Activated CD4-positive, alpha-beta T cell treated with anti-CD3 and anti-CD28 coated beads, Interleukin-2, amount 10 ng/mL, durations not matched to agents 7 days and 5 days (primary cell): ENCODE results near the gene TBCE. TPM values are rescaled to one million over a fixed set of nuclear protein-coding genes. Genes with fewer than 3 reads are reported as not detected.
"Not testable (repeated sequence)": the region's sequence is repeated elsewhere in the genome, so short reads cannot be mapped to it uniquely, and the experiment has no call there.

Experiments
- CTCF ChIA-PET: fragments of 350-600 bp; sonication (Branson Sonifier 250); formaldehyde crosslinking; loops from one replicate; lab custom pipeline; 2021; ENCODE audit warnings: antibody characterized with exemption; lab: Charles Lee
- POLR2A ChIA-PET: fragments of 350-600 bp; sonication (Branson Sonifier 250); formaldehyde crosslinking; loops from one replicate; lab custom pipeline; 2021; ENCODE audit warnings: antibody characterized with exemption; lab: Charles Lee
- DNase-seq: peaks from one replicate; pipeline ENCODE4 v3.0.0-alpha.2; 2020
- H3K27ac Mint-ChIP-seq: one replicate; pipeline ENCODE4 v1.8.0; 2021; ENCODE audit warnings: mild to moderate bottlenecking, moderate library complexity, mixed read lengths
- H3K27me3 Mint-ChIP-seq: one replicate; pipeline ENCODE4 v1.8.0; 2021; ENCODE audit warnings: mixed read lengths
- H3K36me3 Mint-ChIP-seq: one replicate; pipeline ENCODE4 v1.8.0; 2021; ENCODE audit warnings: low read depth, mixed read lengths
- H3K4me1 Mint-ChIP-seq: one replicate; pipeline ENCODE4 v1.8.0; 2021; ENCODE audit warnings: mixed read lengths
- H3K4me3 Mint-ChIP-seq: one replicate; pipeline ENCODE4 v1.8.0; 2021; ENCODE audit warnings: mild to moderate bottlenecking, moderate library complexity, mixed read lengths
- H3K9me3 Mint-ChIP-seq: one replicate; pipeline ENCODE4 v1.8.0; 2021; ENCODE audit warnings: mixed read lengths
- total RNA-seq, 2 experiments: library from RNA; stranded (reverse); gene quantifications; one replicate each; pipeline ENCODE4 v1.2.3, GENCODE V29; 2021

Gene TBCE
- total RNA-seq, 2 experiments from 2014 or later, result 25.1 to 26.8 TPM

- no peak for DNase-seq
- Mint-ChIP-seq H3K4me3 (no peak overlapping the region), H3K36me3 (peaks cover 33% of the 10 kb centered on the region), H3K27me3 (no peaks in the 10 kb centered on the region), H3K27ac (no peak overlapping the region), H3K9me3 (no peaks in the 10 kb centered on the region), H3K4me1 (no peaks in the 10 kb centered on the region)
- ChIA-PET CTCF (interaction anchor here (1.1 to 1.3 kb wide), 3 partner anchors 17 to 28 kb away, joined by 3 read pairs; no protein-coding TSS in a partner anchor), POLR2A (no interaction called here)
Observed at GRCh38 chr1:235442788-235443429, 75.7 kb downstream of the TBCE start.

GRCh38 chr1:235448616-235449015 is 81.4 kb downstream of the TBCE start:
- Mint-ChIP-seq H3K4me1 (peaks cover 9% of the 10 kb centered on the region), H3K36me3 (peaks cover 44% of the 10 kb centered on the region), H3K4me3 (no peak overlapping the region), H3K9me3 (no peaks in the 10 kb centered on the region), H3K27me3 (no peaks in the 10 kb centered on the region), H3K27ac (no peak overlapping the region)
- POLR2A ChIA-PET, result no interaction called here
- CTCF ChIA-PET, result no interaction called here
- DNase-seq, result no peak

- no peak overlapping the region for H3K4me3 Mint-ChIP-seq
- no peaks in the 10 kb centered on the region for H3K27me3 Mint-ChIP-seq
- peaks cover 40% of the 10 kb centered on the region for H3K36me3 Mint-ChIP-seq
- POLR2A ChIA-PET, result no interaction called here
- H3K4me1 Mint-ChIP-seq, result peaks cover 9% of the 10 kb centered on the region
- peak overlapping the region; percentile 70 for H3K27ac Mint-ChIP-seq
- DNase-seq, result no peak
- no peaks in the 10 kb centered on the region for H3K9me3 Mint-ChIP-seq
- CTCF ChIA-PET, result interaction anchor here (1.3 kb wide), 1 partner anchor 31 kb away, joined by 4 read pairs; no protein-coding TSS in a partner anchor
Observed at GRCh38 chr1:235450433-235450832, 83.2 kb downstream of the TBCE start.

- no peak for DNase-seq
Observed at GRCh38 chr1:235450886-235451483, 83.8 kb downstream of the TBCE start.

GRCh38 chr1:235454021-235454420 is 86.8 kb downstream of the TBCE start:
- ChIA-PET CTCF (interaction anchor here (1.6 kb wide), 1 partner anchor 16 kb away, joined by 4 read pairs; no protein-coding TSS in a partner anchor), POLR2A (no interaction called here)
- DNase-seq, result no peak
- Mint-ChIP-seq H3K9me3 (no peaks in the 10 kb centered on the region), H3K4me3 (no peak overlapping the region), H3K27me3 (no peaks in the 10 kb centered on the region), H3K4me1 (peaks cover 9% of the 10 kb centered on the region), H3K36me3 (peaks cover 25% of the 10 kb centered on the region), H3K27ac (no peak overlapping the region)

More at GRCh38 chr1:235450886-235451483, 83.8 kb downstream of the TBCE start:
- CTCF ChIA-PET, result interaction anchor here (0.9 to 1.3 kb wide), 3 partner anchors 26 to 62 kb away, joined by 3 to 4 read pairs (median 3); no protein-coding TSS in a partner anchor
- POLR2A ChIA-PET, result no interaction called here
- Mint-ChIP-seq H3K4me3 (no peak overlapping the region), H3K4me1 (peaks cover 9% of the 10 kb centered on the region), H3K9me3 (no peaks in the 10 kb centered on the region), H3K36me3 (peaks cover 37% of the 10 kb centered on the region), H3K27me3 (no peaks in the 10 kb centered on the region), H3K27ac (no peak overlapping the region)

GRCh38 chr1:235455097-235455496 is 87.9 kb downstream of the TBCE start:
- ChIA-PET POLR2A (no interaction called here), CTCF (interaction anchor here (0.6 kb wide), 1 partner anchor 351 kb away, joined by 5 read pairs; no protein-coding TSS in a partner anchor)
- H3K9me3 Mint-ChIP-seq, result no peaks in the 10 kb centered on the region
- no peak overlapping the region for H3K4me3 Mint-ChIP-seq
- H3K27ac Mint-ChIP-seq, result no peak overlapping the region
- H3K4me1 Mint-ChIP-seq, result peaks cover 8% of the 10 kb centered on the region
- DNase-seq, result no peak
- no peaks in the 10 kb centered on the region for H3K27me3 Mint-ChIP-seq
- peaks cover 18% of the 10 kb centered on the region for H3K36me3 Mint-ChIP-seq

GRCh38 chr1:235455823-235456222 is 88.6 kb downstream of the TBCE start:
- Mint-ChIP-seq H3K4me3 (no peak overlapping the region), H3K36me3 (peaks cover 11% of the 10 kb centered on the region), H3K27me3 (no peaks in the 10 kb centered on the region), H3K9me3 (no peaks in the 10 kb centered on the region), H3K4me1 (peaks cover 1% of the 10 kb centered on the region), H3K27ac (no peak overlapping the region)
- ChIA-PET CTCF (no interaction called here), POLR2A (no interaction called here)
- no peak for DNase-seq

- H3K36me3 Mint-ChIP-seq, H3K27ac Mint-ChIP-seq, POLR2A ChIA-PET, DNase-seq, H3K9me3 Mint-ChIP-seq, H3K4me3 Mint-ChIP-seq, H3K27me3 Mint-ChIP-seq: not testable (repeated sequence)
- peaks cover 13% of the 10 kb centered on the region for H3K4me1 Mint-ChIP-seq
- CTCF ChIA-PET, result interaction anchor here (0.6 to 1.9 kb wide), 2 partner anchors 10 to 1100 kb away, joined by 4 to 5 read pairs; no protein-coding TSS in a partner anchor
Observed at GRCh38 chr1:235457856-235458255, 90.6 kb downstream of the TBCE start.

GRCh38 chr1:235460770-235461169 is 93.5 kb downstream of the TBCE start:
- Mint-ChIP-seq H3K4me3 (no peak overlapping the region), H3K4me1 (peaks cover 28% of the 10 kb centered on the region), H3K27me3 (no peaks in the 10 kb centered on the region), H3K9me3 (no peaks in the 10 kb centered on the region), H3K36me3 (peaks cover 5% of the 10 kb centered on the region), H3K27ac (no peak overlapping the region)
- ChIA-PET POLR2A (no interaction called here), CTCF (interaction anchor here (0.6 to 1.1 kb wide), 2 partner anchors 18 to 309 kb away, joined by 3 read pairs; no protein-coding TSS in a partner anchor)
- DNase-seq, result no peak

- ChIA-PET CTCF (interaction anchor here (0.6 kb wide), 2 partner anchors 25 to 829 kb away, joined by 3 to 4 read pairs; no protein-coding TSS in a partner anchor), POLR2A (no interaction called here)
- DNase-seq, result no peak
- Mint-ChIP-seq H3K27me3 (no peaks in the 10 kb centered on the region), H3K4me1 (peaks cover 28% of the 10 kb centered on the region), H3K36me3 (peaks cover 5% of the 10 kb centered on the region), H3K27ac (peak overlapping the region; percentile 82), H3K9me3 (no peaks in the 10 kb centered on the region), H3K4me3 (no peak overlapping the region)
Observed at GRCh38 chr1:235461954-235462353, 94.7 kb downstream of the TBCE start.

- DNase-seq, H3K36me3 Mint-ChIP-seq, H3K9me3 Mint-ChIP-seq, H3K4me3 Mint-ChIP-seq, H3K27me3 Mint-ChIP-seq, POLR2A ChIA-PET: not testable (repeated sequence)
- Mint-ChIP-seq H3K4me1 (peaks cover 28% of the 10 kb centered on the region), H3K27ac (peak overlapping the region; percentile 57)
- CTCF ChIA-PET, result interaction anchor here (0.6 to 1.4 kb wide), 2 partner anchors 42 to 71 kb away, joined by 4 to 7 read pairs; partner anchors contain the start of gene B3GALNT2
Observed at GRCh38 chr1:235462832-235463231, 95.6 kb downstream of the TBCE start.

GRCh38 chr1:235465066-235465465 is 97.8 kb downstream of the TBCE start:
- Mint-ChIP-seq H3K4me3 (no peak overlapping the region), H3K27me3 (no peaks in the 10 kb centered on the region), H3K9me3 (no peaks in the 10 kb centered on the region), H3K36me3 (peaks cover 8% of the 10 kb centered on the region), H3K4me1 (peaks cover 28% of the 10 kb centered on the region), H3K27ac (no peak overlapping the region)
- ChIA-PET CTCF (no interaction called here), POLR2A (no interaction called here)
- no peak for DNase-seq

- no peaks in the 10 kb centered on the region for H3K9me3 Mint-ChIP-seq
- H3K36me3 Mint-ChIP-seq, result peaks cover 8% of the 10 kb centered on the region
- no peak overlapping the region for H3K4me3 Mint-ChIP-seq
- no peaks in the 10 kb centered on the region for H3K27me3 Mint-ChIP-seq
- POLR2A ChIA-PET, result no interaction called here
- CTCF ChIA-PET, result interaction anchor here (1.1 kb wide), 1 partner anchor 9 kb away, joined by 5 read pairs; no protein-coding TSS in a partner anchor
- no peak overlapping the region for H3K27ac Mint-ChIP-seq
- H3K4me1 Mint-ChIP-seq, result peaks cover 14% of the 10 kb centered on the region
- no peak for DNase-seq
Observed at GRCh38 chr1:235468004-235468403, 100.8 kb downstream of the TBCE start.
